ENCODE measurements around the gene MRPS35. TPM values are rescaled to one million over a fixed set of nuclear protein-coding genes. Genes with fewer than 3 reads are reported as not detected.

The MRPS35 gene
- total and polyA plus RNA-seq, 10 donors, result 20.5 to 40.8 (median 28.5) TPM

- intact Hi-C loops (cut with DNase I; ENCODE audit: low total_unique reads), result no loop called here
- H3K4me1 ChIP-seq, result no peaks in the 10 kb centered on the region
- 85 to 92% (median 91%) methylated on average over 6 of the region's 6 CpGs for WGBS, 5 donors
- H3K9me3 ChIP-seq, result no peaks in the 10 kb centered on the region
- H3K4me3 ChIP-seq, result no peak overlapping the region
- H3K27me3 ChIP-seq (replicated peaks in 1 of 7), result no peaks in the 10 kb centered on the region
- peaks cover 6 to 90% (median 56%) of the 10 kb centered on the region in 6 donors for H3K36me3 ChIP-seq
- no peak for DNase-seq
- TF ChIP-seq CTCF (IDR thresholded peaks at IDR 0.05 in 8 of 11, conservative IDR thresholded peaks at IDR 0.05 in 3 of 11), result no peak
- TF ChIP-seq POLR2A (IDR thresholded peaks at IDR 0.05), result no peak
- no peak for TF ChIP-seq POLR2AphosphoS5 (IDR thresholded peaks at IDR 0.05)
- H3K27ac ChIP-seq, result no peak overlapping the region
Observed at GRCh38 chr12:27794818-27795584, 84.4 kb downstream of the MRPS35 start.

GRCh38 chr12:27796128-27796527 lies 85.5 kb downstream of the MRPS35 start:
- Histone ChIP-seq H3K27ac (no peak overlapping the region), H3K9me3 (no peaks in the 10 kb centered on the region), H3K4me3 (no peak overlapping the region), H3K27me3 (replicated peaks in 1 of 7) (no peaks in the 10 kb centered on the region), H3K4me1 (no peaks in the 10 kb centered on the region), H3K36me3 (peaks cover 6 to 85% (median 56%) of the 10 kb centered on the region in 6 donors)
- 91 to 94% (median 92%) methylated on average over 7 of the region's 7 CpGs for WGBS, 5 donors
- intact Hi-C loops (cut with DNase I; ENCODE audit: low total_unique reads), result no loop called here
- TF ChIP-seq POLR2A (IDR thresholded peaks at IDR 0.05), result no peak
- no peak for TF ChIP-seq CTCF (IDR thresholded peaks at IDR 0.05 in 8 of 11, conservative IDR thresholded peaks at IDR 0.05 in 3 of 11)
- no peak for TF ChIP-seq POLR2AphosphoS5 (IDR thresholded peaks at IDR 0.05)
- DNase-seq, result no peak

- 92 to 97% (median 95%) methylated on average over 23 to 24 of the region's 24 CpGs for WGBS, 5 donors
Observed at GRCh38 chr12:27797301-27798025, 86.8 kb downstream of the MRPS35 start.

More at GRCh38 chr12:27797301-27798025, 86.8 kb downstream of the MRPS35 start:
- intact Hi-C loops (cut with DNase I; ENCODE audit: low total_unique reads), result no loop called here
- H3K4me3 ChIP-seq, result no peak overlapping the region
- no peaks in the 10 kb centered on the region for H3K9me3 ChIP-seq
- DNase-seq, result no peak
- H3K36me3 ChIP-seq, result peaks cover 6 to 78% (median 47%) of the 10 kb centered on the region in 6 donors
- no peaks in the 10 kb centered on the region for H3K27me3 ChIP-seq (replicated peaks in 1 of 7)
- no peaks in the 10 kb centered on the region for H3K4me1 ChIP-seq
- TF ChIP-seq CTCF (IDR thresholded peaks at IDR 0.05 in 8 of 11, conservative IDR thresholded peaks at IDR 0.05 in 3 of 11) (no peak), POLR2AphosphoS5 (IDR thresholded peaks at IDR 0.05) (no peak), POLR2A (IDR thresholded peaks at IDR 0.05) (no peak)
- H3K27ac ChIP-seq, result no peak overlapping the region
